IPS-20b (cell line): ENCODE data around the gene CD52.

Source experiments
- H3K27ac ChIP-seq: one replicate; pipeline ENCODE4 v1.5.1; 2013; ENCODE audit warnings: low read length
- H3K27me3 ChIP-seq: 2 replicates; pipeline ENCODE4 v1.6.1; 2013; ENCODE audit warnings: mild to moderate bottlenecking, low read length, inconsistent platforms; ENCODE audit not compliant: insufficient read depth
- H3K36me3 ChIP-seq: 2 replicates; pipeline ENCODE4 v1.6.1; 2013; ENCODE audit warnings: low read depth, mild to moderate bottlenecking, inconsistent platforms, low read length, moderate library complexity; ENCODE audit not compliant: insufficient read depth
- H3K4me1 ChIP-seq: 2 replicates; pipeline ENCODE4 v1.6.1; 2013; ENCODE audit warnings: mild to moderate bottlenecking, control low read depth, inconsistent platforms, low read length, moderate library complexity; ENCODE audit not compliant: insufficient read depth
- H3K4me3 ChIP-seq: 2 replicates; pipeline ENCODE4 v1.5.1; 2013; ENCODE audit warnings: mild to moderate bottlenecking, low read length, inconsistent platforms
- H3K9ac ChIP-seq: 2 replicates; pipeline ENCODE4 v1.6.1; 2013; ENCODE audit warnings: low read depth, mild to moderate bottlenecking, inconsistent platforms, low read length, moderate library complexity
- H3K9me3 ChIP-seq: 2 replicates; pipeline ENCODE4 v1.6.1; 2013; ENCODE audit warnings: mild to moderate bottlenecking, low read depth, low read length, inconsistent platforms; ENCODE audit not compliant: insufficient read depth

CD52 gene

DNA sequence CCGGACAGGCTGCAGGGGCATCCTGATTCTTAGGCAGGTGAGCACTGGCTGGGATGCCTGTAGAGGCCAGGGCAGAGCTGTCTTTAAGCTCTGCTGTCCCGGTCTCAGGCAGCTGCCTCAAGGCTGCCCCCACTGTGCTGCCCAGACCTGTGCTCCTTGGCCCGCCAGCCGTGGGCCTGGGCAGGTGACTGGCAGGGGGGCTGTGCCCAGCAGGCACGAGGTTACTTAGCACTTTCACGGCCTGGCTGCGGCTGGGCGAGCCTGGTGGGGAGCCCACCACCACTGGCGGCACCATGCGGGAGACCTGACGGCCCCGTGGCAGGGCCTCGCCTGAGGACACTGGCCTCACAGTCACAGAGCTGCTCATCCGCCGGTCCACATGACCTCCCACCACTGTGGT, 28.0 kb downstream of the CD52 start:
- no peak overlapping the region for H3K9ac ChIP-seq
- peaks cover 8% of the 10 kb centered on the region for H3K4me1 ChIP-seq
- H3K27me3 ChIP-seq: no peaks in the 10 kb centered on the region
- no peak overlapping the region for H3K27ac ChIP-seq
- H3K4me3 ChIP-seq: no peak overlapping the region
- no peaks in the 10 kb centered on the region for H3K9me3 ChIP-seq
- H3K36me3 ChIP-seq: no peaks in the 10 kb centered on the region

DNA sequence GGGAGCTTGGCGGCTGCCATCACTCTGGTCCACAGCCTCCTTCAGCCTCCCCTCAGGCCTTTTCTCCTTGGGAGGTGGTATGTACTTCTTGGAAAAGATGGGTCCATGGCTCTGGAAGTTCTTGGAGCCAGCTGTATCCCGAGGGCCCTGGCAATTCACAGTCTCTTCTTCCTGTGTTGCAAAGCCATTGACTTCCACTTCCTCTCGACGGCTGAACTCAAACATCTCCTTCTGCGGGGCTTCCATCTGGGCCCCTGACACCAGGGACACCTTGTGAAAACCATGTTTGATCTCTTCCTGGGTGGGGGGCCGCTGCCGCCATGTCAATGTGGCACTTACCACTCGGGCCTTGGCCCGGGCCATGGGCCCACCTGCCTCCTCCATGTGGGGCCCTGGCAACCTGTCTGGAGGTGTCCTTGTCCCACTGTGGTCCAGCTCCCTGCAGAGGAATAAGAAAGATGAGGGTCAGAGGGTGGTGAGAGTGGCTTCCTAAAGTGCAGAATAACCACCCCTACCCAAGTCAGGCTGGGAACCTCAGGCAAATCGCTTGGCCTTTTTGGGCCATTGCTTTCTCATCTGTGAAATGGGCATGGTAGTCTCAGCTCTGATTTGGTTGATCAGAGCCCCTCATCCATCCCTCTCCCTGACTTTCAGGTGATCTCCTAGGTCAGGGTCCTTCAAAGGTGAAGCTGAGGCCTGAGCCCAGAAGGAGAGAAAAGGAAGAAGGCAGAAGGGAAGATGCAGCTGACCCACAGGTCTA, 28.7 kb downstream of the CD52 start:
- no peaks in the 10 kb centered on the region for H3K9me3 ChIP-seq
- no peak overlapping the region for H3K27ac ChIP-seq
- H3K9ac ChIP-seq: no peak overlapping the region
- no peaks in the 10 kb centered on the region for H3K27me3 ChIP-seq
- peaks cover 16% of the 10 kb centered on the region for H3K4me1 ChIP-seq
- H3K4me3 ChIP-seq: no peak overlapping the region
- H3K36me3 ChIP-seq: no peaks in the 10 kb centered on the region

DNA sequence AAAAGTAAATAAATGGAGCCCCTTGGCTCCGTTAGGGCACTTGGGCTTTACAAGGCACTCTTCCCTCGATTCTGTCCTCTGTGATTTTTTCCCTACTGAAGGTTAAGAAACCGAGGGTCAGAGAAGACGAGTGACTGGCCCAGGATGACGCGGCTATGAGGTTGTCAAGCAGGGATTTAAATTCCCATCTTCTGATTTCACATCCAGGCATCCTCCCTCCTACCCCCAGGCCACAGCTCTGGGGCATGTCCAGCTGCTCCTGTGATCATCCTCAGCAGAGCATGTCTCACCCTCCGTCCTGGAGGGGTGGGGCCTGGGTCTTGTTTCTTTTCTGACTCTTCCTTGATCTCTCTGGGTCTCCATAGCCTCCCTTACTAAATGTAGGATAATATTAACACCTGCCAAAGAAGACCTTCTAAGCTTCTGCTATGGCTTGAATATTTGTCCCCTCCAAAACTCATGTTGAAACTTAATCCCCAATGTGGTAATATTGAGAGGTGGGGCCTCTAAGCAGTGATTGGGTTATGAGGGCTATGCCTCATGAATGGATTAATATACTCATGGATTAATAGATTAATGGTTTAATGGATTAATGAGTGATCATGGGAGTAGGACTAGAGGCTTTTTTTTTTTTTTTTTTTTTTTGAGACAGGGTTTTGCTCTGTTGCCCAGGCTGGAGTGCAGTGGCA, 31.6 kb downstream of the CD52 start:
- H3K4me3 ChIP-seq: no peak overlapping the region

DNA sequence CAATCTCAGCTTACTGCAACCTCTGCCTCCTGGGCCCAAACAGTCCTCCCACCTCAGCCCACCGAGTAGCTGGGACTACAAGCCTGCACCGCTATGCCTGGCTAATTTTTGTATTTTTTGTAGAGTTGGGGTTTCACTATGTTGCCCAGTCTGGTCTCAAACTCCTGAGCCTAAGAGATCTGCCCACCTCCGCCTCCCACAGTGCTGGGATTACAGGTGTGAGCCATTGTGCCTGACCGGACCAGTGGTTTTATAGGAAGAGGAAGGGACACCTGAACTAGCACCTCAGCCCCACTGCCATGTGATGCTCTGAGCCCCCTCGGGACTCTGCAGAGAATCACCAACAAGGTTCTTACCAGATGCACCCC, 32.1 kb downstream of the CD52 start:
- H3K9ac ChIP-seq: peak overlapping the region; percentile 24; the same call in 1 of the 2 replicates
- no peaks in the 10 kb centered on the region for H3K27me3 ChIP-seq
- no peaks in the 10 kb centered on the region for H3K36me3 ChIP-seq
- H3K9me3 ChIP-seq: no peaks in the 10 kb centered on the region
- no peak overlapping the region for H3K4me3 ChIP-seq
- peaks cover 21% of the 10 kb centered on the region for H3K4me1 ChIP-seq
- H3K27ac ChIP-seq: no peak overlapping the region

More for the DNA sequence above, 31.6 kb downstream of the CD52 start:
- Histone ChIP-seq H3K27me3 (no peaks in the 10 kb centered on the region), H3K9ac (no peak overlapping the region), H3K36me3 (no peaks in the 10 kb centered on the region), H3K4me1 (peaks cover 21% of the 10 kb centered on the region), H3K9me3 (no peaks in the 10 kb centered on the region), H3K27ac (no peak overlapping the region)

DNA sequence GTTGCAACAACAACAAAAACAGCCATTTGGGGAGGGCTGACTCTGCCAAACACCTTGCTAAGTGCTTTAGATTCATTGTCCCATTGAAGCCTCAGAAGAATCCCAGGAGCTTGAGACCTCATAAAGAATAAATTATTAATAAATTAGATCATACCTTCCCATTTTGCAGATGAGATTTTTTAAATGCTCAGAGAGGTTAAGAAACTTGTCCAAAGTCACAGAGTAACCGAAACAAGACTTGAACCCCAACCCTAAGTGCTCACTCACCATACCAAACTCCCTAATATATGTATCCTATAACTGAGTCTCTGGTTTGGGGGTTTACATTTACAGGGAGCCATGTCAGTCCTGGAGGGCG, 32.6 kb downstream of the CD52 start:
- H3K9ac ChIP-seq: peak overlapping the region; percentile 24; the same call in 1 of the 2 replicates

DNA sequence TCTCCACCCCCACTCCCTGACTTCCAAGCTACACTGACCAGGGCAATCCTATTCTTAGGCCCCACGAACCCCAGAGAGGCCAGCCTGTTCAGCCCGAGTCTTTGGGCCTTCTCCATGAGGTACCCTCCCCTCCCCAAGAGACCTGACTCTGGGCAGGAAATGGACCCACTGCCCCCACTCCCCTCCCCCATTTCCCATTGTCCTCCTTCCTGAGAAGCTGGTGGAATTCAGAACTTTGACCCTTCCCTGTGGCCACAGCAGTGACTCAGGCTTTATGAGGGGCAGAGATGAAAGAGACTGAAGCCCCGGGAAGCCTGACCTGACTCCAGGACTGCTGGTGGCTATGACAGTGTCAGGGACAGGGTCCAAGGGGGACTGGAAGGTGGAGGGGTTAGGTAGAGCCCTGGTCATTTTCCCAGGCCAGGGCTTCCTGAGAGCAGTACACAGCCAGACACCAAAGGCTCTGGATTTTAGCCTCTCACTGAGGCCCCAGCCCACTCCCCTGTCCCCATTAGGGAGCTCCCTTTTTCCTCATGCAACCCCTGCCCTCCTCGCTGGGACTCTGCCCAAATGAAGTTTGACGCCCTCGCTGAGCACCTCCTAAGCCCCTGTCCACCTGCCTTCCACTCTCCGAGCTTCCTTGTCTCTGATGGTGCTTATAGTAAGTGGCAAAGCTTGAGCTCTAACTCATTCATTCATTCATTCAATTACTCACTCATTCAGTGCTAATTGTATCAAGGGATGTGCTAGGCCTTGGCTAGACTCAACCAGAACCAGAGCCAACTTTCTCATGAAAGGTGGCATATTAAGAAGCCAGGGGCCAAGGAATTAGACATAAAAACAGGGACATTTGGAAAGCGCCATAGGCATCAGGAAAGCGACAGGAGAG, 33.2 kb downstream of the CD52 start:
- H3K36me3 ChIP-seq: no peaks in the 10 kb centered on the region
- H3K27me3 ChIP-seq: no peaks in the 10 kb centered on the region
- H3K4me3 ChIP-seq: no peak overlapping the region; the same call in 1 of the 2 replicates
- peaks cover 21% of the 10 kb centered on the region for H3K4me1 ChIP-seq
- H3K9ac ChIP-seq: peak overlapping the region; percentile 50; the same call in 1 of the 2 replicates
- no peaks in the 10 kb centered on the region for H3K9me3 ChIP-seq
- peak overlapping the region; percentile 19 for H3K27ac ChIP-seq

More for the DNA sequence above, 32.6 kb downstream of the CD52 start:
- H3K27me3 ChIP-seq: no peaks in the 10 kb centered on the region
- H3K4me1 ChIP-seq: peaks cover 21% of the 10 kb centered on the region
- no peak overlapping the region; the same call in 1 of the 2 replicates for H3K4me3 ChIP-seq
- no peak overlapping the region for H3K27ac ChIP-seq
- no peaks in the 10 kb centered on the region for H3K9me3 ChIP-seq
- H3K36me3 ChIP-seq: no peaks in the 10 kb centered on the region

DNA sequence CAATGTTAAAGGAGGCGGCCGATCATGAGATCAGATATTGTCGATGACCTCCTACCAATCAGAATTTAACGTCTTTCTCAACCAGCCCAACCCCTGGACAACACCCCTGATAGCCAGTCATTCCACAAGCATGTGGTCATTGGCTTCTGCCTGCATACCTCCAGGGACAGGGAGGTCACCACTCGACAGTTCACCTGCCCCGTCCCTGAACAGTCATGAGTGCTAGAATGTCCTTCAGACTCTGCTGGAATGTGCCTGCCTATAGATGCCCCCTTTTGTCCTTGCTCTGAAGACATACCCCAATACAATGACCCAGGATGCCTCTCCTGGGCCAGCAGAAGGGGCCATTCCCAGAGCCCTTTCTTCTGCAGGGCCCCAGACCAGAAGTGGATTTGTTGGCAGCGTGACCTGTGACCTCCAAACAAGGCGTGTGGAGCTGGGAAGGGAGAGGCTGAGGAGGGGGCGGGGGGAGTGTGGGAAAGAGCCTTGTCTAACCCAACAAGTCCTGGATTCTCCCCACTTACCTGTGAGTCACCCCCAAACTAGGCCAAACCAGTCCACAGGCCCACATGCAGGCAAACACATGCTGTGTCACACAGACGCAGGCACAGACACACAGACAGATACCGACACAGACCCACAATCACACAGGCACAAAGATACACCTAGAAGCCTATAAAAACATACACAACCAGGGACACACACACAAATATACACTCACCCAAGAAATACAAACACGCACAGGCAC, 34.0 kb downstream of the CD52 start:
- Histone ChIP-seq H3K36me3 (no peaks in the 10 kb centered on the region), H3K4me1 (peaks cover 23% of the 10 kb centered on the region), H3K4me3 (no peak overlapping the region), H3K9ac (0 out of 2 replicates have a peak overlapping the region, but pooled peaks have one; percentile 20), H3K27ac (peak overlapping the region; percentile 29), H3K9me3 (no peaks in the 10 kb centered on the region), H3K27me3 (no peaks in the 10 kb centered on the region)

DNA sequence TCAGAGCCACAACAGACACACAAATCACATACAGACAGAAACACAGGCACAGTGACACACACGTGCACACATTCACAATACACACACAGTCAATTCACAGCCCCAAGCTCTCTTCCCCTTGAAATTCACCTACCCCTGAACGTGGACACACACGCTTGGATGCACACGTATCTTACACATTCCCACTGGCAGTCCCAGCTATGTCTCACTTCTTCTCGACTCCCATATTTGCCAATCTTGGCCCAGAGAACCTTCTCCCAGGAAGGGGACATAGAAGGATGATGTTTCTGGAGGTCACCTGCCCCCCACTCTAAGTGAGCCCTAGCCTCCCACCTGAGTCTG, 34.6 kb downstream of the CD52 start:
- Histone ChIP-seq H3K27ac (peak overlapping the region; percentile 29), H3K9ac (no peak overlapping the region), H3K9me3 (no peaks in the 10 kb centered on the region), H3K27me3 (no peaks in the 10 kb centered on the region), H3K4me3 (no peak overlapping the region), H3K4me1 (peaks cover 23% of the 10 kb centered on the region), H3K36me3 (no peaks in the 10 kb centered on the region)

DNA sequence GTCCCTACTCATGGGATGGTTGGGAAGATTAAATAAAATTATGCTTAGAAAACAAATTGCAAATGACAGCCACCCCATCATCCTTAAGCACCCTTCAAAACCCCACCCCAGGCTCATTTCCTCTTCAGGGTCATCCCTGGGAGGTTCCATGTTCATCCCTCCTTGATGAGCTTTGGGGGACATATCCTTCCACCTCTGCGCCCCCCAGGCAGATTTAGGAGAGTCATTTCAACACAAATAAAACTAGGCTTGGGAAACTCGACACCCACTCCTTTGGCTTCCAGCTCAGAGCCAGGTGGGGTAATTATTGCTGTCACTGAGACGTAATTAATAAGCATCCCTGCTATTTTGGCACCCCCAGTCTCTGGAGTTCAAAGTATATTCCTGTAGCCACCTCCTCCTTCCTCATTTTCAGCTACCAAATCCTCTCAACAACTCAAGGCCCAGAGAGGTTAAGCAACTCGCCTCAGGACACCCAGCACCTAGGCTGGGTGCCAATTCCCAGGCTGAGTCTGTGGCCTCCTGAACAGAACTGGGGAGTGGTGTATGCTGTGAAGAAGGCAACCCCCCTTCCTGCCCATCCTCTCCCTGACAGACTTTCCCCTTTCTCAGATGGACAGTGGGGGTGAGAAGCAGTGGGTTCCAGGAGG, 35.6 kb downstream of the CD52 start:
- H3K9me3 ChIP-seq: no peaks in the 10 kb centered on the region
- no peak overlapping the region for H3K4me3 ChIP-seq
- no peaks in the 10 kb centered on the region for H3K27me3 ChIP-seq
- no peak overlapping the region for H3K9ac ChIP-seq
- no peak overlapping the region for H3K27ac ChIP-seq
- peaks cover 23% of the 10 kb centered on the region for H3K4me1 ChIP-seq
- no peaks in the 10 kb centered on the region for H3K36me3 ChIP-seq

DNA sequence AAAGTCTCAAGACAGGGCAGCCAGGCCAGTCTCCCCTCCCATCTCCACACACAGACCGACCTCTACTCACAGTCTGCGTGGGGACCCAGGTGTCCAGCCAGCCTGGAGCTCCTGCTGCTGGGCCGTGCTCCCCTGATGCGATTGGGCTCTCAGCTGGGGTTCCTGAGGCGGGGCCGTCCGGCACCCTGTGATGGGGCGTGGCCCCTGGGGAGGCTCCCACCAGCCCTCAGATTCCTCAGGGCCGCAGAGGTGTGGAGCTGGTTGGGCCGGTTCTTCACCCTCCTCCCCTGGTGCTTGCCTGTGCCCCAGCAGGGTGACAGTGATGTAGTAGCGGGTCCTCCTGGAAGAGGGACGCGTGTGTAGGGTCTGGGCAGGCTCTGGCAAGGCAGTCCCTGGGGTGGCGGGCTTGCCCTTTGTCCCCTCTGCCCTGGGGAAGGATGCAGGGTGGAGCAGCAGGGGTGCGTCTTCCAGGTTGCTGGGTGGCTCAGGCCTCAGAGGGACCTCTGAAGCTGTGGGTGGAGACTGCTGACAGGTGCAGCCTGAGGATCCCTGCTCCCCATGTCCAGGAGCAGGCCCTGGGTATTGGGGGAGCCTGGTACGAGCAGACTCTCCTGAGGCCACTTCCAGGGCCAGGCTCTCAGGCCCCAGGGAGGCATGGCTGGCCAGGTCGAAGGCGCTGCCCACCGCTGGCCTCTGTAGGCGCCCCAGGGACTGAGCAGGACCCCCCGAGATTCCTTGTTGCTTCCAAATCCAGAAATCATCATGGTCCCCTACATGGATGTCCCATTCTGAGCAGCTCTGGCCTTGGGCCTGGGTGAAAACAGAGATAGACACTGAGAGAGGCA, 36.4 kb downstream of the CD52 start, which contains the start of gene CRYBG2:
Gene CRYBG2, minus strand, starts transcription at position 155 of the 845 bp plus-strand sequence. CDS start 7,473 bp downstream, outside the sequence.
- H3K36me3 ChIP-seq: no peaks in the 10 kb centered on the region
- no peak within 1 kb of the TSS for H3K4me3 ChIP-seq
- H3K9me3 ChIP-seq: no peaks in the 10 kb centered on the region
- peaks cover 28% of the 10 kb centered on the region for H3K4me1 ChIP-seq
- H3K27ac ChIP-seq: no peak within 1 kb of the TSS
- H3K27me3 ChIP-seq: peaks cover 7% of the 10 kb centered on the region
- no peak within 1 kb of the TSS for H3K9ac ChIP-seq
